DND-41 (cell line): ENCODE results near the gene PEA15.

Source experiments
- ATAC-seq: fragments of 200-7000 bp; cut with Tn5 transposase; 3 replicates; pipeline ENCODE4 v1.9.1; 2021; ENCODE audit warnings: low read depth; ENCODE audit not compliant: insufficient read depth
- DNase-seq: peaks from one replicate; pipeline ENCODE4 v3.0.0-alpha.2; 2020
- H2AFZ ChIP-seq: 2 replicates; pipeline ENCODE4 v1.6.0; 2012; ENCODE audit warnings: low read depth, low read length
- H3K27ac ChIP-seq: 2 replicates; pipeline ENCODE4 v1.5.1; 2012; ENCODE audit warnings: low read length, inconsistent platforms
- H3K27me3 ChIP-seq: fragments of 200-600 bp; sonication (generic); 2 replicates; pipeline ENCODE4 v1.6.0; 2012; ENCODE audit warnings: low read length, mild to moderate bottlenecking, inconsistent platforms; ENCODE audit not compliant: insufficient read depth, poor library complexity
- H3K36me3 ChIP-seq: 2 replicates; pipeline ENCODE4 v1.5.1; 2012; ENCODE audit warnings: low read length, inconsistent platforms; ENCODE audit not compliant: insufficient read depth
- H3K4me1 ChIP-seq: 2 replicates; pipeline ENCODE4 v1.5.1; 2012; ENCODE audit warnings: mild to moderate bottlenecking, low read length; ENCODE audit not compliant: insufficient read depth
- H3K4me2 ChIP-seq: 2 replicates; pipeline ENCODE4 v1.6.0; 2012; ENCODE audit warnings: mild to moderate bottlenecking, moderate library complexity, low read length, inconsistent platforms; ENCODE audit not compliant: insufficient read depth
- H3K4me3 ChIP-seq, 2 experiments: fragments of 200-600 bp in 1 of 2; shearing (Covaris generic) in 1 of 2; 2 replicates each; pipeline ENCODE4 v1.5.1; 2012 to 2016; ENCODE audit warnings: inconsistent platforms in 2 of 2, low read length in 2 of 2, mild to moderate bottlenecking in 2 of 2, low read depth in 1 of 2, moderate library complexity in 1 of 2
- H3K79me2 ChIP-seq: 2 replicates; pipeline ENCODE4 v1.6.0; 2012; ENCODE audit warnings: low read length, inconsistent platforms; ENCODE audit not compliant: insufficient read depth
- H3K9ac ChIP-seq: 2 replicates; pipeline ENCODE4 v1.6.0; 2012; ENCODE audit warnings: low read depth, mild to moderate bottlenecking, inconsistent platforms, low read length, moderate library complexity
- H3K9me3 ChIP-seq: 2 replicates; pipeline ENCODE4 v1.5.1; 2012; ENCODE audit warnings: low read length, moderate library complexity, mild to moderate bottlenecking, inconsistent platforms; ENCODE audit not compliant: insufficient read depth, severe bottlenecking
- H4K20me1 ChIP-seq: 2 replicates; pipeline ENCODE4 v1.6.0; 2012; ENCODE audit warnings: low read length; ENCODE audit not compliant: insufficient read depth
- EZH2 ChIP-seq: IDR thresholded peaks from 3 replicates; pipeline ENCODE4 v1.6.1; 2012; ENCODE audit warnings: borderline replicate concordance, low read depth, mild to moderate bottlenecking, moderate library complexity, low read length, inconsistent platforms; ENCODE audit not compliant: severe bottlenecking
- TF ChIP-seq, protein P1 (sequence below): IDR thresholded peaks from 2 replicates; pipeline ENCODE4 v1.5.1; 2012; ENCODE audit warnings: borderline replicate concordance, low read length, moderate library complexity, mild to moderate bottlenecking; ENCODE audit not compliant: poor library complexity, severe bottlenecking; ENCODE audit errors: extremely low read depth

The PEA15 gene

DNA sequence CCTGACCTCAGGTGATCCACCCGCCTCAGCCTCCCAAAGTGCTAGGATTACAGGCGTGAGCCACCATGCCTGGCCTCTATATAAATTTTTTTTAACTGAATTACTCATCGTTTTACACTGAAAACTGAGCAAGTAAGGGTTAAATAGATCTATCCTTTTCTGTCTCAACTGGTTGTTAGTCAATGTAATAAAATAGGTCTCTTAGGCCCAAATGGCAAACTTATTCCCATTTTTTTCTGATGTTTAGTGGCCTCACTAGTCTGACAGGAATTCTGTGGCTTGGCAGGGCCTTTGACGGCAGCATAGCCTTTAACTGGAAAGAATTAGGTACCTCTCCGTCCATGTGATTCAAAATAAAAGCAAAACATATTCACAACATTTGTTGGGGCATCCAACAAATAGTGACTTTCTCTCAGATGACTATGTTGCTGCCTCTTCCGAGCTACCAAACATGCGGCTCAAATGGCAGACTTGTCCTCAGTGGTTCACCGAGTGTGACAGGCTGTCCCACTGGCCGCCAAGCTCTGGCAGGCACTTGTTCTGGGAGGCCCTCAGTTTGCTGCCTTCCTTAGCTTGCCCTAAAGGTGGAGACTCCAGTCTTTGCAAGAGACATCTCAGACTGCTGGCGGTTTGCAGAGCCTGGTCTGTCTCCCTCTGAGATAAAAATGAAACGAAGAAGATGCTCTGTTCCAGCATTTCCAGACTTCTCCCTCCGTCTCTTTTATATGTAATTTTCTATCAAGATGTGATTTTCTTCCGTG lies 36.4 kb upstream of the PEA15 start:
- TF ChIP-seq, protein P1, sequence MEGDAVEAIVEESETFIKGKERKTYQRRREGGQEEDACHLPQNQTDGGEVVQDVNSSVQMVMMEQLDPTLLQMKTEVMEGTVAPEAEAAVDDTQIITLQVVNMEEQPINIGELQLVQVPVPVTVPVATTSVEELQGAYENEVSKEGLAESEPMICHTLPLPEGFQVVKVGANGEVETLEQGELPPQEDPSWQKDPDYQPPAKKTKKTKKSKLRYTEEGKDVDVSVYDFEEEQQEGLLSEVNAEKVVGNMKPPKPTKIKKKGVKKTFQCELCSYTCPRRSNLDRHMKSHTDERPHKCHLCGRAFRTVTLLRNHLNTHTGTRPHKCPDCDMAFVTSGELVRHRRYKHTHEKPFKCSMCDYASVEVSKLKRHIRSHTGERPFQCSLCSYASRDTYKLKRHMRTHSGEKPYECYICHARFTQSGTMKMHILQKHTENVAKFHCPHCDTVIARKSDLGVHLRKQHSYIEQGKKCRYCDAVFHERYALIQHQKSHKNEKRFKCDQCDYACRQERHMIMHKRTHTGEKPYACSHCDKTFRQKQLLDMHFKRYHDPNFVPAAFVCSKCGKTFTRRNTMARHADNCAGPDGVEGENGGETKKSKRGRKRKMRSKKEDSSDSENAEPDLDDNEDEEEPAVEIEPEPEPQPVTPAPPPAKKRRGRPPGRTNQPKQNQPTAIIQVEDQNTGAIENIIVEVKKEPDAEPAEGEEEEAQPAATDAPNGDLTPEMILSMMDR: no peak
- TF ChIP-seq EZH2: no peak
- no peak overlapping the region for H3K27ac ChIP-seq
- H4K20me1 ChIP-seq: no peaks in the 10 kb centered on the region
- peaks cover 25% of the 10 kb centered on the region for H3K27me3 ChIP-seq
- H3K4me2 ChIP-seq: no peak overlapping the region
- H3K9me3 ChIP-seq: no peaks in the 10 kb centered on the region
- no peak for DNase-seq
- no peak overlapping the region for H3K9ac ChIP-seq
- no peak overlapping the region for H3K4me3 ChIP-seq
- H3K36me3 ChIP-seq: no peaks in the 10 kb centered on the region
- no peak overlapping the region for H2AFZ ChIP-seq
- ATAC-seq: no peak
- H3K4me1 ChIP-seq: no peaks in the 10 kb centered on the region
- H3K79me2 ChIP-seq: no peaks in the 10 kb centered on the region

DNA sequence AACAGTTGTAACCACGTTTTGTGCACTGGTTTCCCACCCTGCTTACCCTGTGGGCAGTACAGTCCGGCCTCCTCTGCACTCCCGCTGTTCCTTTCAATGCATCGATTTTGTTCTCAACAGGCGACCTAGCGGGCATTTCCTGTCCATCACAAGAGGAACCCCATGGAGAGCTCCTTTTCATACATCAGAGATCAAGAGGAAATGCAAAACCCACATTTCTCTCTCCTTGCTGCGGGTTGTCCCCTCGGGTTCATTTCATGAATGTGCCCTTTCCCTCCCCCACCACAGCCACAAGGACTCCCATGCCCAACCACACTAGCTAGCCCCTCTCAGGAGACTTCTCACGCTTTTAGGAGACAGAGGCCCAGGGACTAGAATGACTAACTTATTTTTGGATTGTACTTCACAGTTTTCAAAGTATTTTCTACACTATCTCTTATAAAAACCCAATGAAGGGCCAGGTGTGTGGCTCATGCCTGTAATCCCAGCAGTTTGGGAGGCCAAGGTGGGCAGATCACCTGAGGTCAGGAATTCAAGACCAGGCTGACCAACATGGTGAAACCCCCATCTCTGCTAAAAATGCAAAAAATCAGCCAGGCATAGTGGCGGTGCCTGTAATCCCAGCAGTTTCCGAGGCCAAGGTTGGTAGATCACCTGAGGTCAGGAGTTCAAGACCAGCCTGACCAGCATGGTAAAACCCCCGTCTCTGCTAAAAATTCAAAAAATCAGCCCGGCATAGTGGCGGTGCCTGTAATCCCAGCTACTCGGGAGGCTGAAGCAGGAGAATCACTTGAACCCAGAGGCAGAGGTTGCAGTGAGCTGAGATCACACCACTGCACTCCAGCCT lies 35.4 kb upstream of the PEA15 start:
- H3K4me1 ChIP-seq: no peaks in the 10 kb centered on the region
- peak; percentile 18 for DNase-seq

DNA sequence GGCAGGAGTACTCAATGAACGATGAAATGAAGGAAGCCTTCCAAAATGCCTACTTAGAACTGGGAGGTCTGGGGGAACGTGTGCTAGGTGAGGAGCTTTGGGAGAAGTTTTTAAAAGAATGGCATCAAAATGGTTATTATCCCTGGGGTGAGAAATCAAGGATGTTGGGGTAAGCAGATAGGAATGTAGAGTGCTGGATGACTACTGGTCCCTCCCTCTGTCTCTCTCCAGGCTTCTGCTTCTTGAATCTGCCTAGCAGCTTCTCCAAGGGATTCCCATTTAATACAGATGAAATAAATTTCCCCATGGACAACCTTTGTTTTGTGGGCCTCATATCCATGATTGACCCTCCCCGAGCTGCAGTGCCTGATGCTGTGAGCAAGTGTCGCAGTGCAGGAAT lies 33.8 kb upstream of the PEA15 start:
- Histone ChIP-seq H3K9ac (no peak overlapping the region), H3K4me1 (no peaks in the 10 kb centered on the region), H3K79me2 (no peaks in the 10 kb centered on the region), H3K27me3 (peaks cover 44% of the 10 kb centered on the region), H3K9me3 (no peaks in the 10 kb centered on the region), H3K4me3 (no peak overlapping the region), H3K36me3 (no peaks in the 10 kb centered on the region), H4K20me1 (no peaks in the 10 kb centered on the region), H2AFZ (no peak overlapping the region), H3K4me2 (no peak overlapping the region), H3K27ac (no peak overlapping the region)
- TF ChIP-seq EZH2: no peak
- TF ChIP-seq, protein P1: no peak
- DNase-seq: no peak
- ATAC-seq: no peak

More for the DNA sequence above, 35.4 kb upstream of the PEA15 start:
- H3K4me3 ChIP-seq: no peak overlapping the region
- no peaks in the 10 kb centered on the region for H3K36me3 ChIP-seq
- no peaks in the 10 kb centered on the region for H3K9me3 ChIP-seq
- no peak overlapping the region for H3K9ac ChIP-seq
- peaks cover 30% of the 10 kb centered on the region for H3K27me3 ChIP-seq
- no peak overlapping the region for H3K27ac ChIP-seq
- no peak overlapping the region for H3K4me2 ChIP-seq
- ATAC-seq: 0 out of 3 replicates have a peak, but pooled peaks have one; percentile 19
- H4K20me1 ChIP-seq: no peaks in the 10 kb centered on the region
- H3K79me2 ChIP-seq: no peaks in the 10 kb centered on the region
- TF ChIP-seq, protein P1: no peak
- no peak for TF ChIP-seq EZH2
- H2AFZ ChIP-seq: no peak overlapping the region
